Karpas-422 (cell line): Measurements from ENCODE around the gene STRADA. TPM values are rescaled to one million over a fixed set of nuclear protein-coding genes. Genes with fewer than 3 reads are reported as not detected.

Experiments used
- DNase-seq: peaks from one replicate; pipeline ENCODE4 v3.0.0-alpha.2; 2015
- H2AFZ ChIP-seq: fragments of 200-600 bp; sonication (generic); 2 replicates; pipeline ENCODE4 v1.6.1; 2014; ENCODE audit warnings: antibody characterized with exemption, low read length, mixed read lengths
- H3K27ac ChIP-seq: fragments of 200-600 bp; sonication (generic); 2 replicates; pipeline ENCODE4 v1.5.1; 2014; ENCODE audit warnings: mild to moderate bottlenecking, low read length, moderate library complexity
- H3K27me3 ChIP-seq: fragments of 200-600 bp; sonication (generic); 2 replicates; pipeline ENCODE4 v1.6.1; 2014; ENCODE audit warnings: low read length, mixed read lengths
- H3K36me3 ChIP-seq: fragments of 200-600 bp; sonication (generic); 2 replicates; pipeline ENCODE4 v1.6.1; 2014; ENCODE audit warnings: low read length, mixed read lengths; ENCODE audit not compliant: insufficient read depth
- H3K4me1 ChIP-seq: fragments of 200-600 bp; sonication (generic); 2 replicates; pipeline ENCODE4 v1.6.1; 2014; ENCODE audit warnings: mild to moderate bottlenecking, low read length, mixed read lengths
- H3K4me2 ChIP-seq: fragments of 200-600 bp; sonication (generic); 2 replicates; pipeline ENCODE4 v1.6.1; 2014; ENCODE audit warnings: low read length, low read depth, mild to moderate bottlenecking; ENCODE audit not compliant: poor library complexity, severe bottlenecking
- H3K4me3 ChIP-seq: fragments of 200-600 bp; sonication (generic); 2 replicates; pipeline ENCODE4 v1.5.1; 2014; ENCODE audit warnings: mild to moderate bottlenecking, antibody characterized with exemption, low read length, mixed read lengths
- H3K79me2 ChIP-seq: fragments of 200-600 bp; sonication (generic); 2 replicates; pipeline ENCODE4 v1.6.1; 2014; ENCODE audit warnings: mild to moderate bottlenecking, low read length, mixed read lengths
- H3K9ac ChIP-seq: fragments of 200-600 bp; sonication (generic); 2 replicates; pipeline ENCODE4 v1.6.0; 2014; ENCODE audit warnings: low read length
- H3K9me2 ChIP-seq: fragments of 200-600 bp; sonication (generic), shearing (Covaris generic); replicated peaks from 2 replicates; pipeline ENCODE4 v1.6.0; 2014; ENCODE audit warnings: mild to moderate bottlenecking, low read length, moderate library complexity; ENCODE audit not compliant: insufficient read depth
- H3K9me3 ChIP-seq: fragments of 300-700, 200-600 bp; sonication (generic); 2 replicates; pipeline ENCODE4 v1.6.1; 2014; ENCODE audit warnings: low read length, mixed read lengths
- H4K20me1 ChIP-seq: fragments of 200-600 bp; sonication (generic); 2 replicates; pipeline ENCODE4 v1.6.1; 2014; ENCODE audit warnings: mild to moderate bottlenecking, antibody characterized with exemption, low read length, low read depth; ENCODE audit not compliant: insufficient read depth
- total RNA-seq: library from RNA; depleted of rRNA; stranded (reverse); fragments of >200 nt; shearing (Covaris generic); gene quantifications from 2 replicates; pipeline ENCODE4 v1.2.3, GENCODE V29; 2014; ENCODE audit warnings: low replicate concordance; rRNA removed

STRADA gene
- total RNA-seq, 1 experiment from 2014 or later = 25.8 TPM

DNA sequence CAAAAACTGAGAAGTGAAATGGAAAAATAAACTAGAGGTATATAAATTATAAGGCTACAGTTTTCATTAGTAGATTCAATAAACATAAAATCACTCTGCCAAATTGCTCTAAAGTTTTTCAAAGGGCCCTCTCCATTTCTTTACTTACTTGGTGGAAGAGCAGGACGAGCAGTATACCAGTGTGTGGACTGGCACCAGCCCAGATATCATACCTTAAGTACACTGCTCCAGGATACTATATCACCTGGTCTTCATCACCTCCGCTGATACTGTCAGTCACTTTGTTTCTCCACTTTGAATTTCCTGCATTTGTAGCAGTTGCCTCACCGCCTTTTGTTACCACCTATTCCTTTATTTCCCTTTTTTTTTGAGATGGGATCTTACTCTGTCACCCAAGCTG is 81.7 kb downstream of the STRADA start:
- Histone ChIP-seq H3K27ac (no peak overlapping the region), H3K36me3 (peaks cover 9% of the 10 kb centered on the region; the same call in 1 of the 2 replicates), H3K4me2 (no peak overlapping the region)

DNA sequence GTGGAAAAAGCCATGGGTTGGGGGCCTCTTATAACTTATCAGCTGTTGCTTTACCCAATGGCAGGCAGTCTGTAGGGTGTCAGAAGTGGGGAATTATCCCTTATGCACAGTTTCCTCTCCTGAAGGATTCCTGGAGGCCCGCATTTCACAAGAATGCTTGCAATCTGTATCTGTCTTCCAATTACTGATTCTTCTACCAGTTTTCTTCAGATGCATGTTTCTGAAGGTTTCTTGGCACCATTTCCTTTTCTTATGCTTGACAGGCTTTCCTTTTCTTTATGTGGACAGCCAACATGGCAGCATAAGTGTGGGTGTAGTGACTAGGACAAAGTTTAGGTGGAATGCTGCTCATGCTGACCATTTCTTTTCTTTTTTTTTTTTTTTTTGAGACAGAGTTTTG is 83.2 kb downstream of the STRADA start:
- Histone ChIP-seq H4K20me1 (no peaks in the 10 kb centered on the region), H3K9me2 (no peaks in the 10 kb centered on the region)

More for the DNA sequence above, 81.7 kb downstream of the STRADA start:
- Histone ChIP-seq H3K9me3 (no peaks in the 10 kb centered on the region), H2AFZ (no peak overlapping the region), H3K9ac (no peak overlapping the region), H3K4me1 (peaks cover 4% of the 10 kb centered on the region), H4K20me1 (no peaks in the 10 kb centered on the region), H3K4me3 (no peak overlapping the region), H3K27me3 (no peaks in the 10 kb centered on the region), H3K9me2 (no peaks in the 10 kb centered on the region), H3K79me2 (peaks cover 2% of the 10 kb centered on the region; the same call in 1 of the 2 replicates)
- DNase-seq = no peak

DNA sequence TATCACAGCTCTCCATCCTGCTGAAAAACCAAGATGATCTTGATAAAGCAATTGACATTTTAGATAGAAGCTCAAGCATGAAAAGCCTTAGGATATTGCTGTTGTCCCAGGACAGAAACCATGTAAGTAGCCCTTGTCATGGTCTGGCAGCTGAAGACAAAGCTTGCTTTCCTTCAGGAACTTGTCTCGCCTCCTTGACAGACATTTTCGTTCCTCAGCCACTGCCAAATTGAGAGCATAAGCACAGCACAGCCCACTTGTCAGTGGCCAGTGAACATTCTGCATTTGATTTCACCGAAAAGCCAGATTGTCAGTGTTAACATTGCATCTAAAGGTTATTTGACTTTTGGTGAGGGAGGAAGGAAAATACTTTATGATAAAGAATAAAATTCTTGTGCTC is 83.8 kb downstream of the STRADA start:
- H3K9ac ChIP-seq = no peak overlapping the region
- H2AFZ ChIP-seq = no peak overlapping the region
- H3K4me2 ChIP-seq = no peak overlapping the region
- no peaks in the 10 kb centered on the region for H3K27me3 ChIP-seq
- H3K36me3 ChIP-seq = peaks cover 14% of the 10 kb centered on the region; the same call in 1 of the 2 replicates
- H3K9me2 ChIP-seq = no peaks in the 10 kb centered on the region
- H3K9me3 ChIP-seq = no peaks in the 10 kb centered on the region
- H3K27ac ChIP-seq = no peak overlapping the region
- H3K4me3 ChIP-seq = no peak overlapping the region
- DNase-seq = no peak
- peaks cover 1% of the 10 kb centered on the region; the same call in 1 of the 2 replicates for H3K4me1 ChIP-seq
- H4K20me1 ChIP-seq = no peaks in the 10 kb centered on the region
- H3K79me2 ChIP-seq = 0 out of 2 replicates have a peak, but pooled peaks cover 2% of the 10 kb centered on the region

More for the DNA sequence above, 83.2 kb downstream of the STRADA start:
- no peaks in the 10 kb centered on the region for H3K4me1 ChIP-seq
- H3K9ac ChIP-seq = no peak overlapping the region
- no peaks in the 10 kb centered on the region for H3K27me3 ChIP-seq
- no peaks in the 10 kb centered on the region for H3K9me3 ChIP-seq
- no peak for DNase-seq
- H3K36me3 ChIP-seq = peaks cover 10% of the 10 kb centered on the region; the same call in 1 of the 2 replicates
- H3K4me2 ChIP-seq = no peak overlapping the region
- no peak overlapping the region for H3K27ac ChIP-seq
- no peak overlapping the region for H2AFZ ChIP-seq
- H3K4me3 ChIP-seq = no peak overlapping the region
- 0 out of 2 replicates have a peak, but pooled peaks cover 2% of the 10 kb centered on the region for H3K79me2 ChIP-seq

DNA sequence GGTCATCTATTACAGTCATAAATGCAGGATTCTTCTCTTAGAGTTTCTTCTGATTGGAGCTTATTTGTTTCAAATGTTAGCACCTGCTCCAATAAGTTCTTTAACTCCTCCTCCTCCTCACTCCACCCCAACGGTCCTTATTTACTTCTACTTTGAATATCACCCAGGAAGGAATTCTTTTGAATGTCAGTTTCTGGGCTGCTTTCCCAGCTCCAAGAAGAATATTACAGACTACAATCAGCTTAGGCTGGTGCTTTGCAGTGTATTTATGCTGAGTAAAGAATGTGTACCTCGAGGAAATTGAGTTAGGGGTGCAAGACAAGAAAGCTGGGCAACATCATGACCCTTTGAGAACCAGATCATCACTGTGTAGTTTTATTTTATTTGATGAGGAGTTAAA is 88.5 kb downstream of the STRADA start:
- Histone ChIP-seq H3K9me2 (no peaks in the 10 kb centered on the region), H2AFZ (no peak overlapping the region), H3K9me3 (no peaks in the 10 kb centered on the region), H3K36me3 (peaks cover 12% of the 10 kb centered on the region; the same call in 1 of the 2 replicates), H3K9ac (no peak overlapping the region), H3K79me2 (peaks cover 6% of the 10 kb centered on the region; the same call in 1 of the 2 replicates), H3K27ac (no peak overlapping the region), H3K4me3 (no peak overlapping the region), H3K4me1 (peaks cover 4% of the 10 kb centered on the region; the same call in 1 of the 2 replicates), H3K27me3 (no peaks in the 10 kb centered on the region), H3K4me2 (no peak overlapping the region), H4K20me1 (no peaks in the 10 kb centered on the region)
- DNase-seq = no peak

Other genes starting within 250 kb of the STRADA start
- gene KCNH6, start 218.4 kb downstream of the STRADA start, total RNA-seq = not detected in 2 replicates
- 44.9 and 72.3 TPM in 2 replicates for gene DCAF7, start 191.3 kb downstream of the STRADA start, total RNA-seq
- 10.7 and 17.9 TPM in 2 replicates for gene TACO1, start 140.9 kb downstream of the STRADA start, total RNA-seq
- gene MAP3K3, start 119.4 kb downstream of the STRADA start, total RNA-seq = 17.8 and 43.4 TPM in 2 replicates
- 200 and 538 TPM in 2 replicates for gene LIMD2, start 41.7 kb downstream of the STRADA start, total RNA-seq
- gene CCDC47, start 31.8 kb upstream of the STRADA start, total RNA-seq = 28.0 and 35.9 TPM in 2 replicates
- gene DDX42, start 32.4 kb upstream of the STRADA start, total RNA-seq = 76.5 and 77.6 TPM in 2 replicates
- gene PSMC5, start 85.6 kb upstream of the STRADA start, total RNA-seq = 26.9 and 49.1 TPM in 2 replicates
- gene FTSJ3, start 85.9 kb upstream of the STRADA start, total RNA-seq = 30.7 and 39.5 TPM in 2 replicates
- gene SMARCD2, start 100.9 kb upstream of the STRADA start, total RNA-seq = 103 and 143 TPM in 2 replicates
- gene CSH2, start 131.9 kb upstream of the STRADA start, total RNA-seq = not detected in 2 replicates
- not detected in 2 replicates for gene GH2, start 140.1 kb upstream of the STRADA start, total RNA-seq
- gene CSH1, start 154.8 kb upstream of the STRADA start, total RNA-seq = not detected in 2 replicates
- not detected in 2 replicates for gene CSHL1, start 169.5 kb upstream of the STRADA start, total RNA-seq
- not detected in 2 replicates for gene GH1, start 177.0 kb upstream of the STRADA start, total RNA-seq
- gene CD79B, start 190.5 kb upstream of the STRADA start, total RNA-seq = 545 and 1,164 TPM in 2 replicates
- gene SCN4A, start 231.1 kb upstream of the STRADA start, total RNA-seq = under 0.01 and 0.07 TPM in 2 replicates